Neural progenitor cell (in vitro differentiated cells): ENCODE data around the gene WDR41. TPM values are rescaled to one million over a fixed set of nuclear protein-coding genes. Genes with fewer than 3 reads are reported as not detected.

Experiments
- DNase-seq: peaks from one replicate; pipeline ENCODE4 v3.0.0-alpha.2; 2016; ENCODE audit warnings: low spot score
- H2AFZ ChIP-seq: fragments of 200-600 bp; sonication (generic); replicated peaks from 2 replicates; pipeline ENCODE4 v1.6.1; 2016; ENCODE audit warnings: antibody characterized with exemption
- H3F3A ChIP-seq: fragments of 200-600 bp; sonication (generic); 2 replicates; pipeline ENCODE4 v1.6.1; 2016; ENCODE audit warnings: antibody characterized with exemption, low read depth
- H3K27ac ChIP-seq: fragments of 200-600 bp; sonication (generic); 2 replicates; pipeline ENCODE4 v1.5.1; 2016; ENCODE audit warnings: mild to moderate bottlenecking
- H3K27me3 ChIP-seq: fragments of 200-600 bp; sonication (generic); 2 replicates; pipeline ENCODE4 v1.6.1; 2016; ENCODE audit warnings: mild to moderate bottlenecking, moderate library complexity
- H3K36me3 ChIP-seq: fragments of 200-600 bp; sonication (generic); 2 replicates; pipeline ENCODE4 v1.5.1; 2016
- H3K4me1 ChIP-seq: fragments of 200-600 bp; sonication (generic); 2 replicates; pipeline ENCODE4 v1.6.1; 2016; ENCODE audit warnings: mixed run types
- H3K4me2 ChIP-seq: fragments of 200-600 bp; sonication (generic); 2 replicates; pipeline ENCODE4 v1.6.1; 2016
- H3K4me3 ChIP-seq: fragments of 200-600 bp; sonication (generic); 2 replicates; pipeline ENCODE4 v1.5.1; 2016
- H3K79me2 ChIP-seq: fragments of 200-600 bp; sonication (generic); 2 replicates; pipeline ENCODE4 v1.6.1; 2016; ENCODE audit warnings: low read depth
- H3K9ac ChIP-seq: fragments of 200-600 bp; sonication (generic); 2 replicates; pipeline ENCODE4 v1.6.1; 2016
- H3K9me3 ChIP-seq: fragments of 200-600 bp; sonication (generic); 2 replicates; pipeline ENCODE4 v1.5.1; 2016; ENCODE audit warnings: low read depth
- H4K20me1 ChIP-seq: fragments of 200-600 bp; sonication (generic); 2 replicates; pipeline ENCODE4 v1.6.1; 2016; ENCODE audit warnings: low read depth
- H3K27ac Mint-ChIP-seq: 3 replicates; pipeline ENCODE4 v1.8.0; 2021; ENCODE audit warnings: mixed read lengths
- H3K27me3 Mint-ChIP-seq: 2 replicates; pipeline ENCODE4 v1.8.0; 2022; ENCODE audit warnings: low read depth, mild to moderate bottlenecking, inconsistent platforms, moderate library complexity, mixed read lengths; ENCODE audit not compliant: insufficient read depth
- H3K36me3 Mint-ChIP-seq: 3 replicates; pipeline ENCODE4 v1.8.0; 2021; ENCODE audit warnings: mixed read lengths
- H3K4me1 Mint-ChIP-seq: 3 replicates; pipeline ENCODE4 v1.8.0; 2021; ENCODE audit warnings: mixed read lengths
- H3K4me3 Mint-ChIP-seq: 3 replicates; pipeline ENCODE4 v1.8.0; 2021; ENCODE audit warnings: mild to moderate bottlenecking, moderate library complexity, mixed read lengths
- H3K9me3 Mint-ChIP-seq: 3 replicates; pipeline ENCODE4 v1.8.0; 2020; ENCODE audit warnings: mixed read lengths
- EZH2 ChIP-seq: fragments of 200-600 bp; sonication (generic); IDR thresholded peaks from 2 replicates; pipeline ENCODE4 v1.6.1; 2017; ENCODE audit warnings: antibody characterized with exemption, mild to moderate bottlenecking, moderate library complexity
- EZH2phosphoT487 ChIP-seq: fragments of 200-600 bp; sonication (generic); IDR thresholded peaks from 2 replicates; pipeline ENCODE4 v1.6.1; 2017; ENCODE audit warnings: antibody characterized with exemption
- total RNA-seq: library from RNA; depleted of rRNA; stranded (reverse); fragments of >200 nt; gene quantifications from 2 replicates; pipeline ENCODE4 v1.2.3, GENCODE V29; 2015; ENCODE audit warnings: low replicate concordance
- TF ChIP-seq, protein P1 (sequence below): fragments of 200-600 bp; sonication (generic); IDR thresholded peaks from 2 replicates; pipeline ENCODE4 v1.5.1; 2017; ENCODE audit warnings: antibody characterized with exemption, mild to moderate bottlenecking

WDR41 gene
- total RNA-seq, 1 donor from 2014 or later: 92.6 TPM

DNA sequence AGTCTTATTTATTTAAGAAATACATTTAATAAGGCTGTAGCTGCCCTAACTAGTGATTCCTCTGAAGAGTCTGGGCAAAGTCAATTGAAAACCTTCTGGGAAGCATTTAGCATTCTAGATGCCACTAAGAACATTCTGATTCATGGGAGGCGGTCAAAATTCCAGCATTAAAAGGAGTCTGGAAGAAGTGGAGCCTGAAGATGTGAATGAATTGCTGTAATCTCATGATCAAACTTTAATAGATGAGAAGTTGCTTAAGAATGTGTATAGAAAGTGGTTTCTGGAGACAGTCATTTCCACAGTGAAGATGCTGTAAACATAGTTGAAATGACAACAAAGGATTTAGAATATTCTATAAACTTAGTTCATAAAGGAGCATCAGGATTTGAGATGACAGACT lies 61.4 kb downstream of the WDR41 start:
- H3K4me1 ChIP-seq: no peaks in the 10 kb centered on the region
- H3K27me3 ChIP-seq: no peaks in the 10 kb centered on the region
- Mint-ChIP-seq H3K27ac (no peak overlapping the region), H3K4me3 (no peak overlapping the region), H3K4me1 (no peaks in the 10 kb centered on the region), H3K27me3 (no peaks in the 10 kb centered on the region), H3K9me3 (no peaks in the 10 kb centered on the region), H3K36me3 (peaks cover 15% of the 10 kb centered on the region)
- H4K20me1 ChIP-seq: no peaks in the 10 kb centered on the region
- H3K4me3 ChIP-seq: no peak overlapping the region
- no peak overlapping the region for H3K27ac ChIP-seq
- H3K9ac ChIP-seq: no peak overlapping the region
- DNase-seq: no peak
- H3K79me2 ChIP-seq: no peaks in the 10 kb centered on the region
- no peaks in the 10 kb centered on the region for H3F3A ChIP-seq
- no peaks in the 10 kb centered on the region for H3K9me3 ChIP-seq
- H3K36me3 ChIP-seq: no peaks in the 10 kb centered on the region
- no peak for TF ChIP-seq EZH2
- TF ChIP-seq EZH2phosphoT487: no peak
- TF ChIP-seq, protein P1, sequence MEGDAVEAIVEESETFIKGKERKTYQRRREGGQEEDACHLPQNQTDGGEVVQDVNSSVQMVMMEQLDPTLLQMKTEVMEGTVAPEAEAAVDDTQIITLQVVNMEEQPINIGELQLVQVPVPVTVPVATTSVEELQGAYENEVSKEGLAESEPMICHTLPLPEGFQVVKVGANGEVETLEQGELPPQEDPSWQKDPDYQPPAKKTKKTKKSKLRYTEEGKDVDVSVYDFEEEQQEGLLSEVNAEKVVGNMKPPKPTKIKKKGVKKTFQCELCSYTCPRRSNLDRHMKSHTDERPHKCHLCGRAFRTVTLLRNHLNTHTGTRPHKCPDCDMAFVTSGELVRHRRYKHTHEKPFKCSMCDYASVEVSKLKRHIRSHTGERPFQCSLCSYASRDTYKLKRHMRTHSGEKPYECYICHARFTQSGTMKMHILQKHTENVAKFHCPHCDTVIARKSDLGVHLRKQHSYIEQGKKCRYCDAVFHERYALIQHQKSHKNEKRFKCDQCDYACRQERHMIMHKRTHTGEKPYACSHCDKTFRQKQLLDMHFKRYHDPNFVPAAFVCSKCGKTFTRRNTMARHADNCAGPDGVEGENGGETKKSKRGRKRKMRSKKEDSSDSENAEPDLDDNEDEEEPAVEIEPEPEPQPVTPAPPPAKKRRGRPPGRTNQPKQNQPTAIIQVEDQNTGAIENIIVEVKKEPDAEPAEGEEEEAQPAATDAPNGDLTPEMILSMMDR: no peak
- no peak overlapping the region for H3K4me2 ChIP-seq
- H2AFZ ChIP-seq: no peak overlapping the region

GRCh38 chr5:77428526-77428925 lies 63.6 kb downstream of the WDR41 start:
- no peaks in the 10 kb centered on the region for H3K4me1 ChIP-seq
- no peak overlapping the region for H2AFZ ChIP-seq
- H3K4me3 Mint-ChIP-seq: no peak overlapping the region
- DNase-seq: no peak
- H3K4me2 ChIP-seq: no peak overlapping the region
- H3K27ac Mint-ChIP-seq: no peak overlapping the region
- peaks cover 13% of the 10 kb centered on the region for H3K36me3 Mint-ChIP-seq
- no peaks in the 10 kb centered on the region for H3K9me3 Mint-ChIP-seq
- TF ChIP-seq EZH2: no peak
- no peak for TF ChIP-seq EZH2phosphoT487
- TF ChIP-seq, protein P1: no peak
- H3K4me1 Mint-ChIP-seq: no peaks in the 10 kb centered on the region
- no peak overlapping the region for H3K4me3 ChIP-seq
- no peaks in the 10 kb centered on the region for H3F3A ChIP-seq
- no peak overlapping the region for H3K9ac ChIP-seq
- no peaks in the 10 kb centered on the region for H3K9me3 ChIP-seq
- H3K27me3 Mint-ChIP-seq: no peaks in the 10 kb centered on the region
- H3K36me3 ChIP-seq: no peaks in the 10 kb centered on the region
- H4K20me1 ChIP-seq: no peaks in the 10 kb centered on the region
- H3K27ac ChIP-seq: no peak overlapping the region
- H3K27me3 ChIP-seq: no peaks in the 10 kb centered on the region
- no peaks in the 10 kb centered on the region for H3K79me2 ChIP-seq

DNA sequence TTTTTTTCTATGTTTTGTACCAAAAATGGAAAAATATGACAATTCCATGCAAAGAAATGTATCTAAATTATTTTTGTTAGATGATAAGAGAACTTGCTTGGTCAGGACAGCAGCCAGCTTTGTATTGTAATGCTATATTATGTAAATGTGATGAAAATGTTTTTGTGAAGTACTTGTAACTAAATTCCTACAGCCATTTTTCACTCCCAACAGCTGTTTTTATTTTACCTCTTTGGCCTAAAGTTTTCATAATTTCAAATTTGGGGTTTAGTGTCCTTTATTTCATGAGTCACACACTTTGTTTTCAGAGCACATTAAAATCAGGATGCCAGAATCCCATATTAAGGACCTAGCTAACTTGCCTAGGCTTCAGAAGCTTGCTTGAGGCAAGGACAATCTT lies 64.1 kb downstream of the WDR41 start:
- no peak for DNase-seq
- H3K27ac Mint-ChIP-seq: no peak overlapping the region

More for the DNA sequence above, 64.1 kb downstream of the WDR41 start:
- Histone ChIP-seq H3K4me2 (no peak overlapping the region), H2AFZ (no peak overlapping the region), H3K4me3 (no peak overlapping the region), H3K27ac (no peak overlapping the region), H3K27me3 (no peaks in the 10 kb centered on the region), H3K4me1 (no peaks in the 10 kb centered on the region), H3K79me2 (no peaks in the 10 kb centered on the region), H3K9ac (no peak overlapping the region), H3F3A (no peaks in the 10 kb centered on the region), H3K9me3 (no peaks in the 10 kb centered on the region), H4K20me1 (no peaks in the 10 kb centered on the region), H3K36me3 (no peaks in the 10 kb centered on the region)
- Mint-ChIP-seq H3K36me3 (peaks cover 11% of the 10 kb centered on the region), H3K4me3 (no peak overlapping the region), H3K4me1 (no peaks in the 10 kb centered on the region), H3K9me3 (no peaks in the 10 kb centered on the region), H3K27me3 (no peaks in the 10 kb centered on the region)
- TF ChIP-seq EZH2: no peak
- TF ChIP-seq, protein P1: no peak
- TF ChIP-seq EZH2phosphoT487: no peak
